CD4-positive, alpha-beta T cell treated with Interleukin-17A for 4 hours (primary cell): ENCODE measurements around the gene CSTPP1.

ENCODE experiments used
- DNase-seq: peaks from one replicate; pipeline ENCODE4 v3.0.0-alpha.2; 2020; ENCODE audit warnings: mixed read lengths

CSTPP1 gene

DNA sequence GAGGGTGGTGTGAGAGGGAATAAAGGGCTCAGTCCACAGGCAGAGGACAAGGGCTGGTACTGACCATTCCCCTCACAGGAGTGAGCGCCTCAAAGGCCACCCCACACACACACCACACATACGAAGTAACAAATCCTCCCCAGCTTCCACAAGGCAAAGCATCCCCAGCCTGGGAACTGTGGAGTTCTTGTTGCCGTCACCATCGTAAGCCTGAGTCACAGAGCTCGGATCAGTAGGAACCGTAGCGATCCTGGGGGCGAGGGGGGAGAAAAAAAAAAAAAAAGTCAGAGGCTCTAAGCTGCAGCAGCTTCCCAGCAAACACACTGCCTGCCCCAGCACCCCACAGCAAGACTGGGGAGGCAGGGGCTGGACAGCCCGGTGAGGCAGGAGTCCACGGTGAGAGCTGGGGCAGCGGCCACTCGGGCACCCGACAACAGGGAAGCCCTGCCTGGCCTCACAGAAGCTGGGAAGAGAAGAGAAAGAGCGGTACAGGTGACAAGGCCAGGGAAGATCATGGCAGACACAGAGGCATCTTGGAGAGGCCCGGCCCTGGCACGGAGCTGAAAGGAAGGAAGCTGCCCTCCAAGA is 228.8 kb downstream of the CSTPP1 start:
- DNase-seq: no peak

DNA sequence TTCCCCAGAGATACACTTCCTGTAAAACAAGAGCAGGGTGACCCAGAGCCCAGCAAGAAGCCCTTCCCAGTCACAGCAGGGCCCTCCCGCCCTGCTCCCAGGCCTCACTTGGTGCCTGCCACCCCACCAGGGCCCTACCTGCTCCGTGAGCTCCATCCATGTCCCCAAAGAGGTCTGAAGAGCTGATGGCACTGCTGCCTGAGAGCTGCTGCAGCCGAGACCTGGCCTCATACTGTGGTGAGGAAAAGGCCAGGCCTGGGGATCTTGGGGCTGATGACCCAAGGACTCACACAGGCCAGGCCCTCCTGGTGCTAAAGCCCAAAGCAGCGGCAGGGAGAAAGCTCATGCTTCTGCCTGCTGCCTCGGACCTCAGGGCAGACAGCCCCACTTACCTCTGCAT is 229.8 kb downstream of the CSTPP1 start:
- no peak for DNase-seq

DNA sequence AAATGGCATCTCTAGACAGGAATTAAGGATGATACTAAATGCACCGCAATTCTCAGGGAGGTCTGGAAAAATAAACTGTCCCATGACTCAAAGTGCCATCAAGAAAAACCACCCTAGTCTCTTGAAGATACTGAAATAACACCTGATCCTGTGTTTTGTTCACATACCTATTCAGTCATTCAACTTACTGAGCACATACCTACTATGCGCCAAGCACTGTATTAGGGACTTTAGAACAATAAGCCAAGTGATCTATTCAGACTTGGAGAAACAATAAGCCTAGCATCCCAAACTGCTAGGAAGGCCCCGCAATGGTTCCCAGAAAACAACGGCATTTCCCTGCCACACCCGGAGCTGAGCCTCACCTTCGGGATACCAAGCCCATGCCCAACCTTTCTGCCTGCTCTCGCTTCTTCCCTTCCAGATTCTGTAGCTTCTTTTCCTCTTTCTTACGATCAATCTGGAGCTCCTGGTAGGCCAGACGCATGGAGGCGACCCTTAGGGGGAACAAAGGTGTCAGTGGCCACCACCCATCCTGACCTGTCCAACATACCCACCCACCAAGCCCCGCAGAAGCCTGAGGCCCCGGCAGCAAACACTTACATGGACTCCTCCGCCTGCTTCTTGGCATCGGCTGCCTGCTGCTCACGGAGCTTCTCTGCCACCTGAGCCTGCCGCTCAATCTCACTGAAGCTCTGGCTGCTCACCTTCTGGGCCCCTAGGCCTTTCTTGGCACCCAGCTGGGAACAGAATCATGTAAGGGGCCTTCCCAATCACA is 234.7 kb downstream of the CSTPP1 start:
- DNase-seq: no peak

GRCh38 chr11:47171856-47172255 is 235.3 kb downstream of the CSTPP1 start:
- no peak for DNase-seq

- no peak for DNase-seq
Measured at GRCh38 chr11:47172740-47173336, 236.3 kb downstream of the CSTPP1 start.

DNA sequence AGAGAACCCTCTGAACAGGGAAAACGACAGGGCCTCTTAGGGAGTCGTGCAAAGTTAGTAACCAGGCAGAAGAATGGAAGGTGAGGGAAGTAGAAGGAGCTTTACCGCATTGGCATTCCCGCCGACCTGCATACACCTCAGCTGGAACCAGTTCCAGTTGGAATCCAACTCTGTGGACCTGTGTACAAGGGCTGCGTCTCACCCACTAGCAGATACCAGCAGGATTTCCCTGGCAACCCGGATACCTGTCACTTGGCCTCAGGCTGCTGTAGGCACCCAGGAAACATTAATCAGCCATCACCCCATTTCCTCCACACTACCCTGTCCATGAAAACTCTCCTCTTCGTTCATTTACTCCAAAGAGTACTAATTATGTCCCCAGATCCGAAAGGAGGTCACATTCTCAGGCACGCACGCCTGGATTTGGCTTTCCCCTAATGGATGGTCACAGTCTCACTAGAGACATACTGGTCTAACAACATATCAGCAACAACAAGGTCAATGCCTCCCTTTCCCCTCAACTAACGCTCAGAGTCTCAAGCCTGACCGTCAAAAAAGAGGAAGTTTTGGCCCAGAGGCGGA is 239.3 kb downstream of the CSTPP1 start:
- DNase-seq: no peak

DNA sequence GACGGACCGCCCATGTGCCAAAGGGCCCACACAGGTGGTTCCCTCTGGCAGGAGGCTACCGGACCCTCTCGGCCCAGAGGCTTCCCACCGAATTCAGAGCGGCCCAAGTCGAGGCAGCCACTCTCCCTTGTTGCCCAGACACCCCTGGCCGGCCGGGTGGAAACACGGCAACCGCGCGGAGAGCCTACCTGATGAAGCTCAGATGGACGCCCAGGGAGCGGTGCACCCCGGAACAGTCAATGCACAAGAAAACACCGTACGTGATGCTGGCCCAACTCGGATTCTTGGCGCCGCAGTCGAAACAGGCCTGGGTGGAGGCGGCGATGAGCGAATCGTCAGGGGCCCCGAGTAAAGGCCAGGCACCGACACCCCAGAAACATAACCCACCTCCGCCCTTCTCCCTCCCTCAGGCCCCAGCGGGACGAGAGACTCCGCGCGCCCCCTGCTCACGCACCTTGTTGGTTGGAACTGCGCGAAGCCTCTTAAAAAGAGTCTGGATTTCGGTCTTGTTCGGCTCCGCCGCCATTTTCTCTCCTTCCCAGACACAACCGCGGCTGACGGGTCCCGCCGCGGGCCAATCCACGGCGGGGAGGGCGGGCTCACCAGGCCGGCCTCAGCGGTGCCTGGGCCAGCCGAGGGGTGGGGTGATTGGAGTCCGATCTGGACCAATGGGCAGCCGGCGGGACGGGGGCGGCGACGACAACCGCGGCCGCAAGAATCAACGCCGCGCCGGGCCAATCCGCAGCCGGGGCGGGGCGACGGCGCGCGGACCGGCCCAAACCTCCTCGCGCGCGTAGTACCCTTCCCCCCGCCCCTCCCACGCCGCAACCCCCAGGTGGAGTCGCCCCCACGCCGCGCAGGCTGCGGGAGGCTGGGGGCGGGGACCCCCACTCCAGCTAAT is 240.0 kb downstream of the CSTPP1 start, which contains the start of gene ARFGAP2:
TSS of gene ARFGAP2 (minus strand) at position 552 of the 901 bp plus-strand sequence. CDS start at position 526, 26 bp downstream.
- peak; percentile 97 for DNase-seq

DNA sequence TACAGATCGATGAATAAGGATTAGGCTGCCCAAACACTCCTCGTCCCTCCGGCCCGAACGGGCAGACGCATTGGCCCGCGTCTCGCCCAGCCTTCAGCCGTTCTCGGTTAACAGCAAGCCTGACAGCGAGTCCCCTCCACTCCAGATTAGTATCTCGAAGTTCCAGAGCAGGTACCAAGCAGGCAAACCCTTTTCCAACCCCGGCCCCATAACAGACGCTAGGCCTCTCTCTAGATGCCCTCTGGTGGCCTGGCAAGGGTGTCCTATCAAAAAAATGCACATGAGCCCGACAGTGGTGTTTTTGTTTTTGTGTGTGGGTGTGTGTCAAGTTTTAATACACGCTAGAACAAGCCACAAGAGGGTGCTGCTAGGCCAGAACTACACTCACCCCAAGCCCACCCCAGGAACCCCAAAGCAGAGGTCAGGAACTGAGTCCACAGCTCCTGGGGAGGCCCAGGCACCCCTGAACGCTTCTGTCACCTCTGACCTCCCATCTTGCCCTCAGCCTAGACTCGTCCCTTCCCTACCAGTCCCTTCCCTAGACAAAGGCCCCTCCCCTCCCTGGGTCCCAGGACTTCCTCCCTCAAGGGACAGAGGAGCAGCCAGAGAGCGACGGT is 240.8 kb downstream of the CSTPP1 start:
- peak; percentile 75 for DNase-seq

- DNase-seq: no peak
Measured at GRCh38 chr11:47177846-47178245, 241.3 kb downstream of the CSTPP1 start.

GRCh38 chr11:47178316-47178715 is 241.8 kb downstream of the CSTPP1 start:
- no peak for DNase-seq

GRCh38 chr11:47178737-47179654 is 242.4 kb downstream of the CSTPP1 start:
- no peak for DNase-seq

- peak; percentile 48 for DNase-seq
Measured at GRCh38 chr11:47179655-47179991, 243.1 kb downstream of the CSTPP1 start.

DNA sequence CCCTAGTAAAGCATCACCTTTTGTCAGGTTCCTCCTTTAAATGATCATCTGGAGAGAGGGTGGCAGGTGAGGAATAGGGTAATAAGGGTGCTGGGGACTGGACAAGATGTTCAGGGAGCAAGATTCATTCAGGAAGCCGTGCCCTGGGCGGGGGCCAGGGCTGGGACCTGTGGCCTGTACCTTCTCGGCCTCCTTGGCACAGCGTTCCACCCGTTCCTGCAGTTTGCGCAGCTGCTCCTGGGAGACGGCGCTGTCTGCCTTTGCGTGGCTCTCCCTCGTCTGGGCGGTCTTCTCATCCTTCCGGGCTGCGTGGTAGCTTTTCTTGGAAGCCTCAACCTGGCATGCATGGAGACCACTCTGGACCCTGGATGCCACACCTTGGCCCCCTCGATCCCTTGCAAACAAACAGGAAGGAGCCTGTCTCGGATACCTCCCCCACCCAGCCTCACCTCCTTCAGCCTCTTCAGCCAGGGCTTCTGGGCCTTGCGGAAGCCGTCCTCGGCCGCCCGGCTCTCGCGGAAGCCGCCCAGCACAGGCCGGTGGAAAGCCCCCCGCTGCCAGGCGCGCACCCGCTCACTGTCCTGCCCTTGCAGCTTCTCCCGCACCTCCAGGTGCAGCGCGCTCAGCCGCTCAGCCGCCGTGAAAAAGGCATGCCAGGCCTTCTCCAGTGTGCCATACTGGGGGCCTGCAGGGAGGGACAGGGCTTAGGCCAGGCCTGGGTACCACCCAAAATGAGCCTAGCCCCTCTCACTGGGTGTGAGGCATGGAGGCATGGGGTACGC is 243.6 kb downstream of the CSTPP1 start:
- no peak for DNase-seq

DNA sequence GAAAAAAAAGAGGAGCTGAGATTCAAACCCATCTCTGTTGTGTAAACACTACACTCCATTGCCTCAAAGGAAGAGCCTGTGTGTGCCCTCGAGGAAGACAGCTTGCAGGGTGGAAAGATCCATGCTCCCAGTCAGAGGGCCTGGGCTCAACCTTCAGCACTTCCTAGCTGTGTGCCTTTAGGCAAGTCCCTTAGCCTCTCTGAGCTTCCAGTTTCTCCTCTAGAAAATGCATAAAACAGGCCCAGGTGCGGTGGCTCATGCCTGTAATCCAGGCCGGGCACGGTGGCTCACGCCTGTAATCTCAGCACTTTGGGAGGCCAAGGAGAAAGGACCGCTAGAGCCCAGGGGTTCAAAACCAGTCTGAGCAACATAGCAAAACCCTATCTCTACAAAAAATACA is 244.7 kb downstream of the CSTPP1 start:
- DNase-seq: no peak

DNA sequence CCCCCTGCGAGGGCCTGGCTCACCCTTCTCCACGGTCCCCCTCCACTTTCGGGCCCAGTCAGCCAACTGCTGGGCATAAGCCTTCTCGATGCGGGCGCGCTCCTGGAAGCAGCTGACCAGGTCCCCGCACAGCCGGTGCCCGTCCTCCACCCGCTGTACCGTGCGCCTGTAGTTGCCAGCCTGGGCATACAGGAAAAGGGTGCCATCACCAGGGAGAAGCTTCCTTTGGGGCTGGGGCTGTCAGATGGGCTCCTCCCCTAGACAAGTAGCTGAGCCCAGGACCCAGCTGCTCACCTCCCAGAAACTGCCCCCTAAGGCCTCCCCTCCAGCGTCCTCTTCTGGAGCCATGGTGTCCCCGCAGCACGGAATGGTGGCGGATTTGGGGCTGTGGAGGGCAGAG is 245.8 kb downstream of the CSTPP1 start:
- DNase-seq: no peak

- DNase-seq: no peak
Measured at GRCh38 chr11:47183031-47183856, 246.7 kb downstream of the CSTPP1 start.

GRCh38 chr11:47183969-47184368 is 247.4 kb downstream of the CSTPP1 start:
- no peak for DNase-seq

- no peak for DNase-seq
Measured at GRCh38 chr11:47184711-47185304, 248.2 kb downstream of the CSTPP1 start.
